IPS DF 4.7 (cell line): Measurements from ENCODE around the gene SON.

Source experiments
- DNase-seq: peaks from one replicate; pipeline ENCODE4 v3.0.0-alpha.2; 2013; ENCODE audit warnings: low spot score; ENCODE audit errors: extremely low read depth

Gene SON

DNA sequence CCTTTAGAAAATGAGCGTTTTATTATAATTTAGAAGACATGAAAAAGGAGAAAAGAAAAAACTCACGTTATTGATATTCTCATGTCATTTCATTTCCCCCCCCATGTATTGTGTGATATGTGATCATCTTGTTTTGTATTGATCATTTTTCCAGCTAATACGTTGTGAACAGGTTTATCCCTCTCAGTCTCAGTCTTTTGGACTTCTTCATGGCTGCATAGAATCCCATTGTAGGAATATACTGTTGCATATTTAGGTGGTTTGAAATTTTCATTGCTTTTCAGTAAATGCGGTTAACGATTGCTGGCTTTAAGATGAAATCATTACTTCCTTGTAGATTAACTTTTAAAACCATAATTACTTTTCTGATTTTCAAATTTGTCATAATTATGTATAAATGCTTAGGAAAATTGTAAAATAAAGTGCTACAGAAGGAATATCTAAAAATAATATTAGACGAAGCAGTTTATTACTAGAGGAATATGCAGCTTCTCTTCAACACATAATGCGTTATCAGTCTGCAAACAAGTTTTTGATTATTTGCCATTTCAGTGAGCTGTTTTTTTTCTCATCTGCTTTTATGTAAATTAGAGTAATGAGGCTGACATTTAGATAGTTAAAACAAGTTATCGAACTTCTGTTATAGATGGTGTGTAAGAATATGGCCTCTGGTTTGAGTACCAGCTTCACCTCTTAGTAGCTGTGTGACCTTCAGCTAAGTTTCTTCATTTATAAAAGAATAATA, 1.8 kb downstream of the SON start:
- DNase-seq = no peak

DNA sequence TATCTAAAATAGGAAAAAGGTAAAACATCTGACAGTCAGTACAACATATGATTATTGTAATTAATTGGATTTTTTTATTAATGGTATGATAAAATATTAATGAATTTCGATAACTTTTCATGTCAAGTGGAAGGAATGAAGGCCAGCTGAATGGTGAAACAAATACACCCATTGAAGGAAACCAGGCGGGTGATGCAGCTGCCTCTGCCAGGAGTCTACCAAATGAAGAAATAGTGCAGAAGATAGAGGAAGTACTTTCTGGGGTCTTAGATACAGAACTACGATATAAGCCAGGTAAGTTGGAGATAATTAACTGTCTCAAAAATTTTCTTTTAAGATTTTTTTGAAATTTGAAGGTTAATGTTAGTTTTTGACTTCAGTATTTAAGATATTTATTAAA, 3.2 kb downstream of the SON start:
- no peak for DNase-seq

DNA sequence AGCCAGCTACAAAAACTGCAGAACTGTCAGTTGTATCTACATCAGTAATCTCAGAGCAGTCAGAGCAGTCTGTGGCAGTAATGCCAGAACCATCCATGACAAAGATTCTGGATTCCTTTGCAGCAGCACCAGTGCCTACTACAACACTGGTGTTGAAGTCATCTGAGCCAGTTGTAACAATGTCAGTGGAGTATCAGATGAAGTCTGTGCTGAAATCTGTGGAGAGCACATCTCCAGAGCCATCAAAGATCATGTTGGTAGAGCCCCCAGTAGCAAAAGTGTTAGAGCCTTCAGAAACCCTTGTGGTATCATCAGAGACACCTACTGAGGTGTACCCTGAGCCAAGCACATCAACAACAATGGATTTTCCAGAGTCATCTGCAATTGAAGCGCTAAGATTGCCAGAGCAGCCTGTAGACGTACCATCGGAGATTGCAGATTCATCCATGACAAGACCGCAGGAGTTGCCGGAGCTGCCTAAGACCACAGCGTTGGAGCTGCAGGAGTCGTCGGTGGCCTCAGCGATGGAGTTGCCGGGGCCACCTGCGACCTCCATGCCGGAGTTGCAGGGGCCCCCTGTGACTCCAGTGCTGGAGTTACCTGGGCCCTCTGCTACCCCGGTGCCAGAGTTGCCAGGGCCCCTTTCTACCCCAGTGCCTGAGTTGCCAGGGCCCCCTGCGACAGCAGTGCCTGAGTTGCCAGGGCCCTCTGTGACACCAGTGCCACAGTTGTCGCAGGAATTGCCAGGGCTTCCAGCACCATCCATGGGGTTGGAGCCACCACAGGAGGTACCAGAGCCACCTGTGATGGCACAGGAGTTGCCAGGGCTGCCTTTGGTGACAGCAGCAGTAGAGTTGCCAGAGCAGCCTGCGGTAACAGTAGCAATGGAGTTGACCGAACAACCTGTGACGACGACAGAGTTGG, 7.3 kb downstream of the SON start:
- DNase-seq = no peak

DNA sequence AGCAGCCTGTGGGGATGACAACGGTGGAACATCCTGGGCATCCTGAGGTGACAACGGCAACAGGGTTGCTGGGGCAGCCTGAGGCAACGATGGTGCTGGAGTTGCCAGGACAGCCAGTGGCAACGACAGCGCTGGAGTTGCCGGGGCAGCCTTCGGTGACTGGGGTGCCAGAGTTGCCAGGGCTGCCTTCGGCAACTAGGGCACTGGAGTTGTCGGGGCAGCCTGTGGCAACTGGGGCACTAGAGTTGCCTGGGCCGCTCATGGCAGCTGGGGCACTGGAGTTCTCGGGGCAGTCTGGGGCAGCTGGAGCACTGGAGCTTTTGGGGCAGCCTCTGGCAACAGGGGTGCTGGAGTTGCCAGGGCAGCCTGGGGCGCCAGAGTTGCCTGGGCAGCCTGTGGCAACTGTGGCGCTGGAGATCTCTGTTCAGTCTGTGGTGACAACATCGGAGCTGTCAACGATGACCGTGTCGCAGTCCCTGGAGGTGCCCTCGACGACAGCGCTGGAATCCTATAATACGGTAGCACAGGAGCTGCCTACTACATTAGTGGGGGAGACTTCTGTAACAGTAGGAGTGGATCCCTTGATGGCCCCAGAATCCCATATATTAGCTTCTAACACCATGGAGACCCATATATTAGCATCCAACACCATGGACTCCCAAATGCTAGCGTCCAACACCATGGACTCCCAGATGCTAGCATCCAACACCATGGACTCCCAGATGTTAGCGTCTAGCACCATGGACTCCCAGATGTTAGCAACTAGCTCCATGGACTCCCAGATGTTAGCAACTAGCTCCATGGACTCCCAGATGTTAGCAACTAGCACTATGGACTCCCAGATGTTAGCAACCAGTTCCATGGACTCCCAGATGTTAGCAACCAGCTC, 8.2 kb downstream of the SON start:
- DNase-seq = no peak

DNA sequence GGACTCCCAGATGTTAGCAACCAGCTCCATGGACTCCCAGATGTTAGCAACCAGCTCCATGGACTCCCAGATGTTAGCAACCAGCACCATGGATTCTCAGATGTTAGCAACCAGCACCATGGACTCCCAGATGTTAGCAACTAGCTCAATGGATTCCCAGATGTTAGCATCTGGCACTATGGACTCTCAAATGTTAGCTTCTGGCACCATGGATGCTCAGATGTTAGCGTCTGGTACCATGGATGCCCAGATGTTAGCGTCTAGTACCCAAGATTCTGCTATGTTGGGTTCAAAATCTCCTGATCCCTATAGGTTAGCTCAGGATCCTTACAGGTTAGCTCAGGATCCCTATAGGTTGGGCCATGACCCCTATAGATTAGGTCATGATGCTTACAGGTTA, 8.8 kb downstream of the SON start:
- DNase-seq = no peak

DNA sequence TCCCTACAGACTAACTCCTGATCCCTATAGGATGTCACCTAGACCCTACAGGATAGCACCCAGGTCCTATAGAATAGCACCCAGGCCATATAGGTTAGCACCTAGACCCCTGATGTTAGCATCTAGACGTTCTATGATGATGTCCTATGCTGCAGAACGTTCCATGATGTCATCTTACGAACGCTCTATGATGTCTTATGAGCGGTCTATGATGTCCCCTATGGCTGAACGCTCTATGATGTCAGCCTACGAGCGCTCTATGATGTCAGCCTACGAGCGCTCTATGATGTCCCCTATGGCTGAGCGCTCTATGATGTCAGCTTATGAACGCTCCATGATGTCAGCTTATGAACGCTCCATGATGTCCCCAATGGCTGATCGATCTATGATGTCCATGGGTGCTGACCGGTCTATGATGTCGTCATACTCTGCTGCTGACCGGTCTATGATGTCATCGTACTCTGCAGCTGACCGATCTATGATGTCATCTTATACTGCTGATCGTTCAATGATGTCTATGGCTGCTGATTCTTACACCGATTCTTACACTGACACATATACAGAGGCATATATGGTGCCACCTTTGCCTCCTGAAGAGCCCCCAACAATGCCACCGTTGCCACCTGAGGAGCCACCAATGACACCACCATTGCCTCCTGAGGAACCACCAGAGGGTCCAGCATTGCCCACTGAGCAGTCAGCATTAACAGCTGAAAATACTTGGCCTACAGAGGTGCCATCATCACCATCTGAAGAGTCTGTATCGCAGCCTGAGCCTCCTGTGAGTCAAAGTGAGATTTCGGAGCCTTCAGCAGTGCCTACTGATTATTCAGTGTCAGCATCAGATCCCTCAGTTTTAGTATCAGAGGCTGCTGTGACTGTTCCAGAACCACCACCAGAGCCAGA, 9.5 kb downstream of the SON start:
- no peak for DNase-seq

DNA sequence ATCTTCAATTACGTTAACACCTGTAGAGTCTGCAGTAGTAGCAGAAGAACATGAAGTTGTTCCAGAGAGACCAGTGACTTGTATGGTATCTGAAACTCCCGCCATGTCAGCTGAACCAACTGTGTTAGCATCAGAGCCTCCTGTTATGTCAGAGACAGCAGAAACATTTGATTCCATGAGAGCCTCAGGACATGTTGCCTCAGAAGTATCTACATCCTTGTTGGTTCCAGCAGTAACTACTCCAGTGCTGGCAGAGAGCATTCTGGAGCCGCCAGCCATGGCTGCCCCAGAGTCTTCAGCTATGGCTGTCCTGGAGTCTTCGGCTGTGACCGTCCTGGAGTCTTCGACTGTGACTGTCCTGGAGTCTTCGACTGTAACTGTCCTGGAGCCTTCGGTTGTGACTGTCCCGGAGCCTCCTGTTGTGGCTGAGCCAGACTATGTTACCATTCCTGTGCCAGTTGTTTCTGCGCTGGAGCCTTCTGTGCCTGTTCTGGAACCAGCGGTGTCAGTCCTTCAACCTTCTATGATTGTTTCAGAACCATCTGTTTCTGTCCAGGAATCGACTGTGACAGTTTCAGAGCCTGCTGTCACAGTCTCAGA, 10.3 kb downstream of the SON start:
- DNase-seq = no peak

DNA sequence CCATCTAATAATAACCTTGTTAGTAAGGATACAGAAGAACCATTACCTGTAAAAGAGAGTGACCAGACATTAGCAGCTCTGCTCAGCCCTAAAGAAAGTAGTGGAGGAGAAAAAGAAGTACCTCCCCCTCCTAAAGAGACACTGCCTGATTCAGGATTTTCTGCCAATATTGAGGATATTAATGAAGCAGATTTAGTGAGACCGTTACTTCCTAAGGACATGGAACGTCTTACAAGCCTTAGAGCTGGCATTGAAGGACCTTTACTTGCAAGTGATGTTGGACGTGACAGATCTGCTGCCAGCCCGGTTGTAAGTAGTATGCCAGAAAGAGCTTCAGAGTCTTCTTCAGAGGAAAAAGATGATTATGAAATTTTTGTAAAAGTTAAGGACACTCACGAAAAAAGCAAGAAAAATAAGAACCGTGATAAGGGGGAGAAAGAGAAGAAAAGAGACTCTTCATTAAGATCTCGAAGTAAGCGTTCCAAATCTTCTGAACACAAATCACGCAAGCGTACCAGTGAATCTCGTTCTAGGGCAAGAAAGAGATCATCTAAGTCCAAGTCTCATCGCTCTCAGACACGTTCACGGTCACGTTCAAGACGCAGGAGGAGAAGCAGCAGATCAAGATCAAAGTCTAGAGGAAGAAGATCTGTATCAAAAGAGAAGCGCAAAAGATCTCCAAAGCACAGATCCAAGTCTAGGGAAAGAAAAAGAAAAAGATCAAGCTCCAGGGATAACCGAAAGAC, 11.6 kb downstream of the SON start:
- DNase-seq = no peak

DNA sequence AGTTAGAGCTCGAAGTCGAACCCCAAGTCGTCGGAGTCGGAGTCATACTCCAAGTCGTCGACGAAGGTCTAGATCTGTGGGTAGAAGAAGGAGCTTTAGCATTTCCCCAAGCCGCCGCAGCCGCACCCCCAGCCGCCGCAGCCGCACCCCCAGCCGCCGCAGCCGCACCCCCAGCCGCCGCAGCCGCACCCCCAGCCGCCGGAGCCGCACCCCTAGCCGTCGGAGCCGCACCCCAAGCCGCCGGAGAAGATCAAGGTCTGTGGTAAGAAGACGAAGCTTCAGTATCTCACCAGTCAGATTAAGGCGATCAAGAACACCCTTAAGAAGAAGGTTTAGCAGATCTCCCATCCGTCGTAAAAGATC, 12.1 kb downstream of the SON start:
- no peak for DNase-seq

DNA sequence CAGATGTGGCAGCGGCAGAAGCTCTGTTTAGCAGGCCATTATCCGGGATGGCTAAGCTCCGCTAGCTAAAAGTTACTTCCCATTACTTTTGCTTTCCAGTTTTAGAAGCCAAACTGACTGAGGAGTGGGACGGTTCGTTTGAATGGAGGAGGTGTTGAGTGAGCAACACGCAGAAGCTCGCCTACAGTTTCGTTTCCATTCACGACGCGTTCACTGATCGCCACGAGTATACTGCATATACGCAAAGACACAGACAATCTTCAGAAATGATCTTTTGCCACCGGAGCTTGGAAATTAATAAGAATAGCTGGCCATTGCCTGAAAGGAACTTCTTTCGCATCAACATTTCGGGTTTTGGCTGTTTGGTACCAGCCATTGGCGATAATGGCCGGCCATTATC, 14.6 kb downstream of the SON start:
- DNase-seq = no peak

DNA sequence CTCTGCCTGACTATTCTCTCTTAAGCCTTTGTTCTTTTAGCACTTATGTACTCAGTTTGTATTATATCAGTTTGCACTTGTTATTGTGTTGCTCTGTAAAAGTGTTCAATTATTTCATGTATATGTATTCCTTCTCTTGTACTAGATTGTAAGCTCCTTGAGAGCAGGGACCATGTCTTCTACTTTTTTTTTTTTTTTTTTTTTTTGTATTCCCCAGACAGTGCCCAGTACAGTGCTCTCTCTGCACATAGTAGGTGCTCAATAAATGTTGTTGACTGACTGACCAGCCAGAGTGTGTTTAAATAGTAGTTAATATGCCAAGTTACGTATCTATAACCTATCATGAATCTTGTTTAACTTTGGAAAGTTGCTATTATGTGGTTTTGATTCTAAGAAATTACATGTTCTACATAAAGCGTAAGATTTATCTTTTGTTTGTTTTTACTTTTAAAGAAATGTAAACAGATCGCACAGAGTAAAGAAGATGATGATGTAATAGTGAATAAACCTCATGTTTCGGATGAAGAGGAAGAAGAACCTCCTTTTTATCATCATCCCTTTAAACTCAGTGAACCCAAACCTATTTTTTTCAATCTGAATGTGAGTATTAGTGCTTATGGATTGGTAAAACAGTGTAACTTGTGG, 16.1 kb downstream of the SON start:
- DNase-seq = no peak

DNA sequence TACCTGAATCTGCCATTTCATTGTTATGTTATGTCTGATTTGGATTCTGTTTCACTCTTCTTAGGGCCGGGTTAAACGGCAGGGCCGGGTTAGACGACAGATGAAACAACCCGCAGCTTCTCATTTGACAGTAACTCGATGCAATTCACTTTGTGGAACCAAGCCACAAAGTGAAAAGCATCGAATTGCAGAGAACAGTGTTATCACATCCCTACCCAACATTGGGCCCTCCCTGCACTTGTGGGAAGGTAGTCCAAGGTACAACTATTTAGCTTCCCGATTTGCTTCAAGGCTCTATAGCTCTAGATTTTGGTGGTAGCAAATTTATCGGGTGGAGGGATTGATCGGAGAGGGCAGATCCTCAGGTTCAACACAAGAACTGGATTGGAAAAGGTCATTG, 17.0 kb downstream of the SON start:
- DNase-seq = no peak

DNA sequence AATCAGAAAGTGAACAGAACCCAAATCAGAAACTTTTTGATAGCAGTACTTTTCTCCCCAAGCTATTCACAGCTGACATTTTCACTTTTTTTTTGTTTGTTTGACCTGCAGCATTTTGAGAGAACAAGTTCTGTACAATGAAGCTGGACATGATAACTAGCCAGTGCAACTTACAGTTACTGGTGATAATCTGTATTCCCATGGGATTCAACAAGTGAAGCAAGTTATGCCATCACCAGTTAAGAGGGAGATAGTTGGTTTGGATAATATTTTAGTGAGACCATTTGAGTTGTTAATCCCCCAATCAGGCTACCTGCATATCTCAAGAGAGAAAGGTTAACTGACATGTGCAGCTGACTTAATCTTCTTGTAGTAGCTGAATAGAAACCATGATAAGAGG, 18.1 kb downstream of the SON start:
- no peak for DNase-seq

DNA sequence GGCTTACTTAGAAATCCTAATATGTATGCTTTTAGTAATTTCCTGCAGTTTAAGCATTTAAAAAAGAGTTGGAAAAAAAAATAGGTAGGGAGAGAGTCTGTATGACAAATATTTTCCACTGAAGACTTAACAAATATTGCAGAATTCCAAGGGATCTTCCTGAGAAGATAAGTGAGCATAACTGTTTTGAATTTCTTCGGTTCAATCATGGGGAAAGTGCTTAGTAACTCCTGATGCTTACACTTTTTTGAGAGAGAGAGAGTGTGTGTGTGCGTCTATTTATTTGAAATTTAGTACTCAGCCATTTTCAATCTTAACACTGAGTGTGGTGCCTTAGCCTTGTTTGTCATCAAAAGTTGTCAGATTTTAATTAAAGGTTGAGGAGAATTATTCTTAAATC, 18.5 kb downstream of the SON start:
- DNase-seq = no peak

DNA sequence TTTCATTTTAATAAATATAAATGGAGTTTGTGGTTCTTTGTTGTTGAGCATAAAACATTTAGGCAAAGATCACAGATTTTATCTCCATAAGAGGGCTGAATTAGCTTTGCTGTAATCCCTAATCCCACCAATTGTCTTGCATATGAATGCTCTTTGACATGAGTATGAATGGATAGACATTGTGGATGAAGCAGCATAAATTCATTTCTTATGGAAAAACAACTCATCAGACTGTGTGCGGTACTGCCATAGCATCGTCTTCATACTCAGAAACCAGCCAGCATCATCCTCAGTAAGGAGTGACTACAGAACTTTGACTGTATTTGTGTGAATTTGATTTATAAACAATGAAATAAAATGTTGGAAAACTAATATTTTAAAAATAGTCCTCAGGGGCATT, 19.6 kb downstream of the SON start:
- no peak for DNase-seq

DNA sequence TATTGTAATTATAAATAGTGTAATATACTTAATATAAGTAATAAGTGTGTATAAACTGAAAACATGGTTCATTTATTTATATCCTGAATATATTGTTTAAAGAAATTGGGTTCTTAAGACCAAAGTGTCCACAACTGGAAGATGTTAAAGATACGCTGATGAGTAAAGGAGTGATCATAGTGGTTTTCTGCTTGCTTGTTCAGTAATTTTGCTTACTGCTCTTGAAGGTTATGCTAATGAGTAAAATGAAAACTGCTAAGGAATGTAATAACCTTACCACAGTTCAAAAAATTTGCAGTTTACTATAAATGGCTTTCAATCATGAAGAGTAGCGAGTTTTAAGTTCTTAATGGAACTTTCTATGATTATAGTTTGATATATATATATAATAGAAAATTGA, 23.7 kb downstream of the SON start:
- DNase-seq = no peak

DNA sequence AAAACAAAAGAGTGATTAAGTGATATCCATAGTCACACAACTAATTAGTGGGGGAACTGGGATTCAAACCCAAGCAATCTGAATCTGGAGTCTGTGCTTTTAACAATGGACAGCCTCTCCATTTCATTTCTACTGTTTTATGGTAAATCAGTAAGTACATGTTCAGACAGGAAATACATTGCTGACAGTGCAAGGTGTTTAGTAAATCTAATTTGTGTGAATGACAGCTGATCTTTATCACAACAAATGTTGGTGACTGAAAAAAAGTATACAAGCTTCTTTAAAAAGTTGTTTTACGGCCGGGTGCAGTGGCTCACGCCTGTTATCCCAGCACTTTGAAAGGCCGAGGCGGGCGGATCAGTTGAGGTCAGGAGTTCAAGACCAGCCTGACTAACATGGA, 25.1 kb downstream of the SON start:
- no peak for DNase-seq

DNA sequence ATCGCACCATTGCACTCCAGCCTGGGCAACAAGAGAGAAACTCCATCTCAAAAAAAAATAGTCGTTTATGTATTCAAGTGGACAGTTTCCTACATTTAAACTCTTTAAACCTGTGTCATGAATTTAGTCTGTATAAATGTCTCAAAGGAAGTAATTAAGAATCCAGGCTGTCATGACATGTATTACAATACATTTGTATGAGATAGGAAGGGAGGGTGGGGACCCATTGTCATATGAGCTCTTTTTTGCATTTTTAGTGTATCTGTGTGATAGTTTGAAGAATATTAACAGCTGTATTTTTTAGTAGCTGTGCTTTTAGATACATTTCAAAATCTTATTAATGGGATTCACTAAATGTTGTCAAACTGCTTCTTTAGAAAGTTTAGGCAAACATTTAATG, 25.6 kb downstream of the SON start:
- DNase-seq = no peak

DNA sequence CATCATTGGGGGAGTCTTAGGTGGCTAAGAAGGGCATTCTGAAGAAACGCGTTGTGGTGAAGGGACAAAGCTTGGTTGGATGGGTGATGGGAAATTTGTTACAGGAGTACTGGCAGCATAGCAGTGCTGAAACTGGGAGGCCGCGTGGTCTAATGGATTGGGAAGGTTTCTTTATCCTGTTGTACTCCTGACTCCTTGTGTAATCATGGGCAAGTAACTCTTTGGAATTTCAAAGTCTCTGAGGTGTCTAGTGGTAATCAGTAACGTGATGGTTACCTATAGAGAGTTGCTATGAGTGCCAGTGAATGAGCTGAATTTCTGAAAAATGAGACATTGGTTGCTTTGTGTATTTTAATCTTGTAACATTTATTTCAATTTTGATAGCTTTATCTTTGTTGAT, 27.2 kb downstream of the SON start:
- no peak for DNase-seq
